DLD1 (cell line): ENCODE results near the gene ERICH6.
"Not testable (repeated sequence)": the region's sequence is repeated elsewhere in the genome, so short reads cannot be mapped to it uniquely, and the experiment has no call there.

ENCODE experiments used
- in situ Hi-C: cut with HindIII; loops from 2 replicates; pipeline ENCODE4 v1.10.0; 2017; ENCODE audit warnings: low sequenced_read_pairs

Gene ERICH6

GRCh38 chr3:150682824-150683223, 20.9 kb downstream of the ERICH6 start:
- in situ Hi-C loops: no loop called here

GRCh38 chr3:150682279-150682678, 21.4 kb downstream of the ERICH6 start:
- in situ Hi-C loops: no loop called here

GRCh38 chr3:150681057-150681456, 22.7 kb downstream of the ERICH6 start:
- in situ Hi-C loops: no loop called here

GRCh38 chr3:150680562-150680961, 23.2 kb downstream of the ERICH6 start:
- in situ Hi-C loops: no loop called here

GRCh38 chr3:150675587-150675986, 28.1 kb downstream of the ERICH6 start:
- in situ Hi-C loops: no loop called here

GRCh38 chr3:150673966-150674365, 29.8 kb downstream of the ERICH6 start:
- in situ Hi-C loops: no loop called here

- in situ Hi-C loops: no loop called here
Measured at GRCh38 chr3:150666167-150666566, 37.6 kb downstream of the ERICH6 start.

GRCh38 chr3:150663461-150663860, 40.3 kb downstream of the ERICH6 start:
- in situ Hi-C loops: no loop called here

GRCh38 chr3:150662410-150663200, 41.1 kb downstream of the ERICH6 start:
- in situ Hi-C loops: no loop called here

GRCh38 chr3:150656316-150656715, 47.4 kb downstream of the ERICH6 start:
- in situ Hi-C loops: no loop called here

- in situ Hi-C loops: no loop called here
Measured at GRCh38 chr3:150653110-150653561, 50.6 kb downstream of the ERICH6 start.

- in situ Hi-C loops: no loop called here
Measured at GRCh38 chr3:150640256-150640655, 63.5 kb downstream of the ERICH6 start.

GRCh38 chr3:150639262-150639661, 64.5 kb downstream of the ERICH6 start:
- in situ Hi-C loops: no loop called here

GRCh38 chr3:150636258-150636657, 67.5 kb downstream of the ERICH6 start:
- in situ Hi-C loops: no loop called here

GRCh38 chr3:150635526-150635925, 68.2 kb downstream of the ERICH6 start:
- in situ Hi-C loops: no loop called here

GRCh38 chr3:150635076-150635475, 68.6 kb downstream of the ERICH6 start:
- in situ Hi-C loops: no loop called here

GRCh38 chr3:150631515-150632221, 72.1 kb downstream of the ERICH6 start:
- in situ Hi-C loops: no loop called here

GRCh38 chr3:150627557-150627956, 76.2 kb downstream of the ERICH6 start:
- in situ Hi-C loops: no loop called here

- in situ Hi-C loops: no loop called here
Measured at GRCh38 chr3:150626148-150626930, 77.4 kb downstream of the ERICH6 start.

- in situ Hi-C loops: no loop called here
Measured at GRCh38 chr3:150623945-150624344, 79.8 kb downstream of the ERICH6 start.

GRCh38 chr3:150622955-150623354, 80.8 kb downstream of the ERICH6 start:
- in situ Hi-C loops: not testable (repeated sequence)
